ENCODE results near the gene TARS3. TPM values are rescaled to one million over a fixed set of nuclear protein-coding genes. Genes with fewer than 3 reads are reported as not detected.
"Not testable (repeated sequence)": the region's sequence is repeated elsewhere in the genome, so short reads cannot be mapped to it uniquely, and the experiment has no call there.

TARS3 gene
- total RNA-seq (10 to 100 TPM; 12.8 to 20.6 TPM), polyA plus RNA-seq (10 to 100 TPM in 1 of 2 donors, 1 to 10 TPM in 1; 2.8 to 13.6 TPM)
- long read RNA-seq, donor 1, transcript TARSL2-201 (19 exons, 3,610 nt): major isoform, 7 of 23 reads
- long read RNA-seq, donor 1, partial matches to known transcripts: 9 of 23 reads
- long read RNA-seq, donor 1, other reads (novel, unspliced or antisense): 7 of 23 reads
- long read RNA-seq, donor 2, partial matches to known transcripts: 0 of 7 reads
- long read RNA-seq, donor 2, other reads (novel, unspliced or antisense): 3 of 7 reads

- ATAC-seq (ENCODE audit: low FRiP score) (peak; percentile 99), DNase-seq (peak; percentile 98 to 99)
- 1% methylated on average over 74 to 93 of the region's 93 CpGs for WGBS, 2 donors
- no peaks in the 10 kb centered on the region for H3K9me3 ChIP-seq (ENCODE audit: control insufficient read depth, low read length)
- peak within 1 kb of the TSS; percentile 73 to 74 for H3K27ac ChIP-seq (ENCODE audit: low read depth in 1 of 2, low read length in 2 of 2)
- no peaks in the 10 kb centered on the region for H3K27me3 ChIP-seq (ENCODE audit: control insufficient read depth in 1 of 2, insufficient read depth in 2 of 2, low read length in 1 of 2)
- peak within 1 kb of the TSS; percentile 66 to 95 for H3K4me3 ChIP-seq (ENCODE audit: low read length in 2 of 2)
- peaks cover 0 to 1% of the 10 kb centered on the region in 2 donors for H3K4me1 ChIP-seq (ENCODE audit: control insufficient read depth in 1 of 2, insufficient read depth in 2 of 2, low read length in 2 of 2)
- intact Hi-C loops (cut with DNase I): no loop called here
- H3K36me3 ChIP-seq (ENCODE audit: control insufficient read depth in 1 of 2, insufficient read depth in 2 of 2, low read length in 1 of 2): peaks cover 2 to 5% of the 10 kb centered on the region in 2 donors
These were observed at the start of gene TARS3 for GRCh38 chr15:101723874-101724674. TARS3 (minus strand) TSS chr15:101724473; CDS start chr15:101724387, 86 bp downstream.

GRCh38 chr15:101773496-101774100 lies 49.3 kb upstream of the TARS3 start:
- H3K9me3 ChIP-seq (ENCODE audit: control insufficient read depth, low read length): no peaks in the 10 kb centered on the region
- ATAC-seq (ENCODE audit: low FRiP score) (no peak), DNase-seq (no peak)
- no peaks in the 10 kb centered on the region for H3K27me3 ChIP-seq (ENCODE audit: control insufficient read depth in 1 of 2, insufficient read depth in 2 of 2, low read length in 1 of 2)
- WGBS, 2 donors: 57 to 58% methylated on average over 7 of the region's 7 CpGs
- no peak overlapping the region for H3K4me3 ChIP-seq (ENCODE audit: low read length in 2 of 2)
- H3K4me1 ChIP-seq (ENCODE audit: control insufficient read depth in 1 of 2, insufficient read depth in 2 of 2, low read length in 2 of 2): no peaks in the 10 kb centered on the region
- H3K27ac ChIP-seq (ENCODE audit: low read depth in 1 of 2, low read length in 2 of 2): no peak overlapping the region
- H3K36me3 ChIP-seq (ENCODE audit: control insufficient read depth in 1 of 2, insufficient read depth in 2 of 2, low read length in 1 of 2): no peaks in the 10 kb centered on the region
- intact Hi-C loops (cut with DNase I): no loop called here

GRCh38 chr15:101772921-101773320 lies 48.6 kb upstream of the TARS3 start:
- DNase-seq (no peak), ATAC-seq (ENCODE audit: low FRiP score) (no peak)
- Histone ChIP-seq H3K4me3 (ENCODE audit: low read length in 2 of 2) (no peak overlapping the region), H3K27me3 (ENCODE audit: control insufficient read depth in 1 of 2, insufficient read depth in 2 of 2, low read length in 1 of 2) (no peaks in the 10 kb centered on the region), H3K4me1 (ENCODE audit: control insufficient read depth in 1 of 2, insufficient read depth in 2 of 2, low read length in 2 of 2) (no peaks in the 10 kb centered on the region), H3K27ac (ENCODE audit: low read depth in 1 of 2, low read length in 2 of 2) (no peak overlapping the region), H3K36me3 (ENCODE audit: control insufficient read depth in 1 of 2, insufficient read depth in 2 of 2, low read length in 1 of 2) (no peaks in the 10 kb centered on the region), H3K9me3 (ENCODE audit: control insufficient read depth, low read length) (no peaks in the 10 kb centered on the region)
- WGBS, 2 donors: 86 to 90% methylated on average over 6 to 8 of the region's 8 CpGs
- intact Hi-C loops (cut with DNase I): no loop called here

- DNase-seq: not testable (repeated sequence)
- WGBS, 2 donors: 76 to 82% methylated on average over 6 to 8 of the region's 11 CpGs
These were observed 42.9 kb upstream of the TARS3 start for GRCh38 chr15:101767083-101767640.

GRCh38 chr15:101765772-101766456 lies 41.6 kb upstream of the TARS3 start:
- ATAC-seq (ENCODE audit: low FRiP score): no peak
- H3K36me3 ChIP-seq (ENCODE audit: control insufficient read depth in 1 of 2, insufficient read depth in 2 of 2, low read length in 1 of 2): no peaks in the 10 kb centered on the region
- no peak overlapping the region for H3K4me3 ChIP-seq (ENCODE audit: low read length in 2 of 2)
- no peaks in the 10 kb centered on the region for H3K27me3 ChIP-seq (ENCODE audit: control insufficient read depth in 1 of 2, insufficient read depth in 2 of 2, low read length in 1 of 2)
- DNase-seq: no peak
- 89% methylated on average over 14 to 15 of the region's 15 CpGs for WGBS, 2 donors
- H3K9me3 ChIP-seq (ENCODE audit: control insufficient read depth, low read length): peaks cover 1% of the 10 kb centered on the region
- intact Hi-C loops (cut with DNase I): no loop called here
- no peaks in the 10 kb centered on the region for H3K4me1 ChIP-seq (ENCODE audit: control insufficient read depth in 1 of 2, insufficient read depth in 2 of 2, low read length in 2 of 2)
- no peak overlapping the region for H3K27ac ChIP-seq (ENCODE audit: low read depth in 1 of 2, low read length in 2 of 2)

More at GRCh38 chr15:101767083-101767640, 42.9 kb upstream of the TARS3 start:
- H3K36me3 ChIP-seq (ENCODE audit: control insufficient read depth in 1 of 2, insufficient read depth in 2 of 2, low read length in 1 of 2); intact Hi-C loops (cut with DNase I); H3K27ac ChIP-seq (ENCODE audit: low read depth in 1 of 2, low read length in 2 of 2); ATAC-seq (ENCODE audit: low FRiP score); H3K27me3 ChIP-seq (ENCODE audit: control insufficient read depth in 1 of 2, insufficient read depth in 2 of 2, low read length in 1 of 2); H3K4me1 ChIP-seq (ENCODE audit: control insufficient read depth in 1 of 2, insufficient read depth in 2 of 2, low read length in 2 of 2); H3K4me3 ChIP-seq (ENCODE audit: low read length in 2 of 2); H3K9me3 ChIP-seq (ENCODE audit: control insufficient read depth, low read length): not testable (repeated sequence)

- H3K4me3 ChIP-seq (ENCODE audit: low read length in 2 of 2); H3K27ac ChIP-seq (ENCODE audit: low read depth in 1 of 2, low read length in 2 of 2); DNase-seq; intact Hi-C loops (cut with DNase I); ATAC-seq (ENCODE audit: low FRiP score); H3K27me3 ChIP-seq (ENCODE audit: control insufficient read depth in 1 of 2, insufficient read depth in 2 of 2, low read length in 1 of 2); H3K4me1 ChIP-seq (ENCODE audit: control insufficient read depth in 1 of 2, insufficient read depth in 2 of 2, low read length in 2 of 2); H3K36me3 ChIP-seq (ENCODE audit: control insufficient read depth in 1 of 2, insufficient read depth in 2 of 2, low read length in 1 of 2); H3K9me3 ChIP-seq (ENCODE audit: control insufficient read depth, low read length): not testable (repeated sequence)
- 92 to 93% methylated on average over 7 of the region's 7 CpGs for WGBS, 2 donors
These were observed 41.0 kb upstream of the TARS3 start for GRCh38 chr15:101765340-101765671.

GRCh38 chr15:101764669-101765339 lies 40.5 kb upstream of the TARS3 start:
- WGBS, 2 donors: 81 to 85% methylated on average over 22 to 23 of the region's 23 CpGs
- DNase-seq; H3K27me3 ChIP-seq (ENCODE audit: control insufficient read depth in 1 of 2, insufficient read depth in 2 of 2, low read length in 1 of 2): not testable (repeated sequence)

GRCh38 chr15:101746716-101747082 lies 22.4 kb upstream of the TARS3 start:
- DNase-seq; H3K9me3 ChIP-seq (ENCODE audit: control insufficient read depth, low read length); H3K4me1 ChIP-seq (ENCODE audit: control insufficient read depth in 1 of 2, insufficient read depth in 2 of 2, low read length in 2 of 2); H3K27me3 ChIP-seq (ENCODE audit: control insufficient read depth in 1 of 2, insufficient read depth in 2 of 2, low read length in 1 of 2); intact Hi-C loops (cut with DNase I); H3K27ac ChIP-seq (ENCODE audit: low read depth in 1 of 2, low read length in 2 of 2); H3K4me3 ChIP-seq (ENCODE audit: low read length in 2 of 2); H3K36me3 ChIP-seq (ENCODE audit: control insufficient read depth in 1 of 2, insufficient read depth in 2 of 2, low read length in 1 of 2): not testable (repeated sequence)
- peak; percentile 55 for ATAC-seq (ENCODE audit: low FRiP score)
- no CpG with 5 or more reads among the region's 18 CpGs for WGBS, 2 donors

More at GRCh38 chr15:101764669-101765339, 40.5 kb upstream of the TARS3 start:
- H3K36me3 ChIP-seq (ENCODE audit: control insufficient read depth in 1 of 2, insufficient read depth in 2 of 2, low read length in 1 of 2); H3K9me3 ChIP-seq (ENCODE audit: control insufficient read depth, low read length); H3K27ac ChIP-seq (ENCODE audit: low read depth in 1 of 2, low read length in 2 of 2); intact Hi-C loops (cut with DNase I); H3K4me3 ChIP-seq (ENCODE audit: low read length in 2 of 2); ATAC-seq (ENCODE audit: low FRiP score); H3K4me1 ChIP-seq (ENCODE audit: control insufficient read depth in 1 of 2, insufficient read depth in 2 of 2, low read length in 2 of 2): not testable (repeated sequence)
